GM19099 (cell line): ENCODE data around the gene RSPO4.

Experiments
- POLR2A ChIP-seq: IDR thresholded peaks from 3 replicates; pipeline ENCODE4 v1.6.1; 2011; ENCODE audit warnings: low read depth; ENCODE audit not compliant: insufficient read length; ENCODE audit errors: extremely low read depth

The RSPO4 gene

GRCh38 chr20:990293-990959 is 11.7 kb downstream of the RSPO4 start:
- TF ChIP-seq POLR2A, result no peak

GRCh38 chr20:988272-988671 is 13.8 kb downstream of the RSPO4 start:
- no peak for TF ChIP-seq POLR2A

- no peak for TF ChIP-seq POLR2A
Measured at GRCh38 chr20:987677-988076, 14.4 kb downstream of the RSPO4 start.

GRCh38 chr20:986733-987355 is 15.3 kb downstream of the RSPO4 start:
- no peak for TF ChIP-seq POLR2A

GRCh38 chr20:982754-983153 is 19.4 kb downstream of the RSPO4 start:
- TF ChIP-seq POLR2A, result no peak

- no peak for TF ChIP-seq POLR2A
Measured at GRCh38 chr20:977021-977420, 25.1 kb downstream of the RSPO4 start.

- no peak for TF ChIP-seq POLR2A
Measured at GRCh38 chr20:976033-976432, 26.1 kb downstream of the RSPO4 start.

- TF ChIP-seq POLR2A, result no peak
Measured at GRCh38 chr20:973785-974194, 28.3 kb downstream of the RSPO4 start.

GRCh38 chr20:972256-972655 is 29.9 kb downstream of the RSPO4 start:
- no peak for TF ChIP-seq POLR2A

- TF ChIP-seq POLR2A, result no peak
Measured at GRCh38 chr20:971346-971745, 30.8 kb downstream of the RSPO4 start.

GRCh38 chr20:969868-970267 is 32.2 kb downstream of the RSPO4 start:
- TF ChIP-seq POLR2A, result no peak

- TF ChIP-seq POLR2A, result no peak
Measured at GRCh38 chr20:967796-968742, 34.0 kb downstream of the RSPO4 start.

- no peak for TF ChIP-seq POLR2A
Measured at GRCh38 chr20:965956-966355, 36.2 kb downstream of the RSPO4 start.

- no peak for TF ChIP-seq POLR2A
Measured at GRCh38 chr20:963795-964194, 38.3 kb downstream of the RSPO4 start.

GRCh38 chr20:962683-963082 is 39.4 kb downstream of the RSPO4 start:
- TF ChIP-seq POLR2A, result no peak

- TF ChIP-seq POLR2A, result no peak
Measured at GRCh38 chr20:962223-962622, 39.9 kb downstream of the RSPO4 start.
